Breast epithelium (tissue), 4 donors: ENCODE results near the gene SUSD6. TPM values are rescaled to one million over a fixed set of nuclear protein-coding genes. Genes with fewer than 3 reads are reported as not detected.

ENCODE experiments used
- DNase-seq, 2 donors: peaks; one replicate each; pipeline ENCODE4 v3.0.0-alpha.2; 2019; ENCODE audit warnings: low spot score in 2 of 2
- H3K27ac ChIP-seq, 2 donors: fragments of 200-600 bp; sonication (generic) in 1 of 2; one replicate each; pipeline ENCODE4 v1.5.1; 2016 to 2019; ENCODE audit warnings: mild to moderate bottlenecking in 1 of 2
- H3K27me3 ChIP-seq, 2 donors: fragments of 200-600 bp; sonication (generic) in 1 of 2; one replicate each; pipeline versions ENCODE4 v1.5.1 to v1.6.0; 2017 to 2019; ENCODE audit warnings: control low read depth in 1 of 2, mild to moderate bottlenecking in 1 of 2
- H3K36me3 ChIP-seq: fragments of 200-600 bp; one replicate; pipeline ENCODE4 v1.5.1; 2019
- H3K4me1 ChIP-seq, 2 donors: fragments of 200-600 bp; sonication (generic); one replicate each; pipeline ENCODE4 v1.5.1; 2016 to 2019; ENCODE audit warnings: control low read depth in 1 of 2
- H3K4me3 ChIP-seq, 3 donors: fragments of 200-600 bp; sonication (generic); 1 replicate in 2 of 3; 2 replicates in 1 of 3; pipeline ENCODE4 v1.5.1; 2016 to 2019; ENCODE audit warnings: mild to moderate bottlenecking in 3 of 3, moderate library complexity in 2 of 3
- H3K9me3 ChIP-seq, 2 donors: fragments of 200-600 bp; sonication (generic) in 1 of 2; one replicate each; pipeline ENCODE4 v1.5.1; 2016 to 2019; ENCODE audit warnings: control low read depth in 1 of 2
- CTCF ChIP-seq, 3 donors: fragments of 450-650 bp; IDR thresholded peaks; one replicate each; pipeline ENCODE4 v1.5.1; 2016 to 2017; ENCODE audit warnings: antibody characterized with exemption in 3 of 3, mild to moderate bottlenecking in 3 of 3, moderate library complexity in 3 of 3
- POLR2A ChIP-seq: fragments of 450-650 bp; IDR thresholded peaks from one replicate; pipeline ENCODE4 v1.6.1; 2016; ENCODE audit warnings: antibody characterized with exemption, mild to moderate bottlenecking, moderate library complexity
- POLR2AphosphoS5 ChIP-seq, 3 donors: sonication (generic); formaldehyde crosslinking; IDR thresholded peaks; one replicate each; pipeline ENCODE4 v1.6.1; 2017; ENCODE audit warnings: antibody characterized with exemption in 3 of 3
- intact Hi-C: fragments of 100-400 bp; cut with DNase I; formaldehyde crosslinking; loops from one replicate; pipeline ENCODE4 v1.15.1; 2023; ENCODE audit warnings: low total_unique reads
- total RNA-seq, 3 donors: library from RNA; depleted of rRNA; stranded (reverse); fragments of >200 nt; gene quantifications; one replicate each; pipeline ENCODE4 v1.1.0, GENCODE V29; 2016

SUSD6 gene
- total RNA-seq, 3 donors from 2014 or later = 30.2 to 55.9 (median 55.7) TPM

GRCh38 chr14:69685716-69686115 lies 74.3 kb downstream of the SUSD6 start:
- no peaks in the 10 kb centered on the region for H3K36me3 ChIP-seq
- H3K4me1 ChIP-seq = peaks cover 3 to 24% of the 10 kb centered on the region in 2 donors
- peak; percentile 50 to 66 for DNase-seq
- peak overlapping the region in 1 of 2 donors; percentile 74 for H3K27ac ChIP-seq
- TF ChIP-seq POLR2AphosphoS5 (IDR thresholded peaks at IDR 0.05) = no peak
- TF ChIP-seq CTCF (IDR thresholded peaks at IDR 0.05) = no peak
- TF ChIP-seq POLR2A = no peak
- no peak overlapping the region for H3K4me3 ChIP-seq
- intact Hi-C loops = no loop called here
- H3K27me3 ChIP-seq = no peaks in the 10 kb centered on the region
- H3K9me3 ChIP-seq = no peaks in the 10 kb centered on the region

- TF ChIP-seq CTCF (IDR thresholded peaks at IDR 0.05) (no peak), POLR2A (no peak), POLR2AphosphoS5 (IDR thresholded peaks at IDR 0.05) (no peak)
- no peaks in the 10 kb centered on the region for H3K27me3 ChIP-seq
- H3K4me1 ChIP-seq = peaks cover 0 to 20% of the 10 kb centered on the region in 2 donors
- DNase-seq = no peak
- H3K9me3 ChIP-seq = no peaks in the 10 kb centered on the region
- H3K27ac ChIP-seq = peak overlapping the region in 1 of 2 donors; percentile 33
- intact Hi-C loops = no loop called here
- H3K36me3 ChIP-seq = no peaks in the 10 kb centered on the region
- H3K4me3 ChIP-seq = no peak overlapping the region
Measured at GRCh38 chr14:69687606-69688298, 76.4 kb downstream of the SUSD6 start.

GRCh38 chr14:69688299-69688649 lies 76.9 kb downstream of the SUSD6 start:
- Histone ChIP-seq H3K27me3 (no peaks in the 10 kb centered on the region), H3K36me3 (no peaks in the 10 kb centered on the region), H3K4me1 (peaks cover 0 to 16% of the 10 kb centered on the region in 2 donors), H3K4me3 (no peak overlapping the region), H3K9me3 (no peaks in the 10 kb centered on the region), H3K27ac (peak overlapping the region in 1 of 2 donors; percentile 33)
- TF ChIP-seq POLR2AphosphoS5 (IDR thresholded peaks at IDR 0.05) (no peak), POLR2A (no peak), CTCF (IDR thresholded peaks at IDR 0.05) (no peak)
- intact Hi-C loops = no loop called here
- no peak for DNase-seq

- no peak for DNase-seq
- TF ChIP-seq POLR2AphosphoS5 (IDR thresholded peaks at IDR 0.05) (no peak), CTCF (IDR thresholded peaks at IDR 0.05) (no peak), POLR2A (no peak)
- Histone ChIP-seq H3K27ac (no peak overlapping the region), H3K9me3 (no peaks in the 10 kb centered on the region), H3K36me3 (no peaks in the 10 kb centered on the region), H3K4me3 (no peak overlapping the region), H3K4me1 (peaks cover 0 to 13% of the 10 kb centered on the region in 2 donors), H3K27me3 (no peaks in the 10 kb centered on the region)
- intact Hi-C loops = no loop called here
Measured at GRCh38 chr14:69690042-69690441, 78.6 kb downstream of the SUSD6 start.

GRCh38 chr14:69692594-69692993 lies 81.2 kb downstream of the SUSD6 start:
- DNase-seq = no peak
- Histone ChIP-seq H3K9me3 (no peaks in the 10 kb centered on the region), H3K4me1 (peaks cover 11 to 28% of the 10 kb centered on the region in 2 donors), H3K27me3 (no peaks in the 10 kb centered on the region), H3K27ac (peak overlapping the region; percentile 69 to 83), H3K36me3 (no peaks in the 10 kb centered on the region), H3K4me3 (no peak overlapping the region)
- intact Hi-C loops = no loop called here
- TF ChIP-seq CTCF (IDR thresholded peaks at IDR 0.05) = no peak
- no peak for TF ChIP-seq POLR2A
- TF ChIP-seq POLR2AphosphoS5 (IDR thresholded peaks at IDR 0.05) = no peak
